GM12892 (cell line): Measurements from ENCODE around the gene SCCPDH.

Experiments
- POLR2A ChIP-seq: IDR thresholded peaks from 2 replicates; pipeline ENCODE4 v1.6.1; 2011; ENCODE audit warnings: low read depth, low read length, control low read depth
- POLR2AphosphoS5 ChIP-seq: IDR thresholded peaks from 2 replicates; pipeline ENCODE4 v1.6.1; 2011; ENCODE audit warnings: low read depth, low read length, control low read depth

DNA sequence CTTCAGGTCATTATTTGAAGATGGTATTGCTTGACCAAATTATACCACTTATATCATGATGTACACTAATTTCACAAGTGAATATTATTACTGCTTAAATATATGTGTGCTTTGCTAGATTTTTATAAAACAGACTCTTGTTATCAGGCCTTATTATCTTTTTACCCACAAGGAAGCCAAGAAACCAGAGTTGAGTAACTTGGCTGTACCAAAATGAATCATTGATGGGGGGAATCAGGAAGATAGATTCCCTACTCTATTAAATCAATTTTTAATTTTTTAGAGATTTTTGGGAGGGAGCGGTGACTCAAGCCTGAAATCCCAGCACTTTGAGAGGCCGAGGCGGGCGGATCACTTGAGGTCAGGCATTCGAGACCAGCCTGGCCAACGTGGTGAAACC is 16.0 kb upstream of the SCCPDH start:
- TF ChIP-seq POLR2AphosphoS5 (no peak), POLR2A (no peak)
